IMR-90 (cell line): ENCODE measurements around the gene SOD1.

Source experiments
- CEBPB ChIP-seq: IDR thresholded peaks from 2 replicates; pipeline ENCODE4 v1.6.1; 2012; ENCODE audit warnings: low read depth, low read length, improper control_type of control experiment
- MAFK ChIP-seq: IDR thresholded peaks from 2 replicates; pipeline ENCODE4 v1.6.1; 2012; ENCODE audit warnings: low read depth, low read length, improper control_type of control experiment
- RAD21 ChIP-seq: IDR thresholded peaks from 2 replicates; pipeline ENCODE4 v1.6.1; 2012; ENCODE audit warnings: low read length, improper control_type of control experiment
- TF ChIP-seq, protein P1 (sequence below): conservative IDR thresholded peaks from 2 replicates; pipeline ENCODE4 v1.5.1; 2012; ENCODE audit warnings: mild to moderate bottlenecking, low read depth, low read length, improper control_type of control experiment

DNA sequence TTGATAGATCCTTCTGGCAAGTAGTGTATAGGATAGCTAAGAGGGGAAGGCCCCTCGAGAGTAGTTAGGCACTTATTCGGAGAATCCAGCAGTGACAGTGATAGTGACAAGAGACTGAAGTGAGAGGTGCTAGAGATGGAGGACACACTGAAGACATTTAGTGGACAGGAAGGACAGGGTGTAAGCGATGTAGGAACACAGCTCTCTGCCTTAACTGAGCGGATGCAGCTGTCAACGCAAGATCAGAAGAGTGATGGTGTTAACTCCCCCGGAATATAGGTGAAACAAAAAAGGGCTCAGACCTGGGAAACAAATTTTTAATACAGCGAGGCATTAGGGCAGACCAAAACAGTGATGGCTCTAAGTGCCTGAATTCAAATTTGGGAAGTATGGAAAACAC, 15.8 kb downstream of the SOD1 start:
- TF ChIP-seq RAD21 = no peak
- TF ChIP-seq, protein P1, sequence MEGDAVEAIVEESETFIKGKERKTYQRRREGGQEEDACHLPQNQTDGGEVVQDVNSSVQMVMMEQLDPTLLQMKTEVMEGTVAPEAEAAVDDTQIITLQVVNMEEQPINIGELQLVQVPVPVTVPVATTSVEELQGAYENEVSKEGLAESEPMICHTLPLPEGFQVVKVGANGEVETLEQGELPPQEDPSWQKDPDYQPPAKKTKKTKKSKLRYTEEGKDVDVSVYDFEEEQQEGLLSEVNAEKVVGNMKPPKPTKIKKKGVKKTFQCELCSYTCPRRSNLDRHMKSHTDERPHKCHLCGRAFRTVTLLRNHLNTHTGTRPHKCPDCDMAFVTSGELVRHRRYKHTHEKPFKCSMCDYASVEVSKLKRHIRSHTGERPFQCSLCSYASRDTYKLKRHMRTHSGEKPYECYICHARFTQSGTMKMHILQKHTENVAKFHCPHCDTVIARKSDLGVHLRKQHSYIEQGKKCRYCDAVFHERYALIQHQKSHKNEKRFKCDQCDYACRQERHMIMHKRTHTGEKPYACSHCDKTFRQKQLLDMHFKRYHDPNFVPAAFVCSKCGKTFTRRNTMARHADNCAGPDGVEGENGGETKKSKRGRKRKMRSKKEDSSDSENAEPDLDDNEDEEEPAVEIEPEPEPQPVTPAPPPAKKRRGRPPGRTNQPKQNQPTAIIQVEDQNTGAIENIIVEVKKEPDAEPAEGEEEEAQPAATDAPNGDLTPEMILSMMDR = no peak
- no peak for TF ChIP-seq MAFK
- no peak for TF ChIP-seq CEBPB
